ENCODE results near the gene FOXP2. TPM values are rescaled to one million over a fixed set of nuclear protein-coding genes. Genes with fewer than 3 reads are reported as not detected.

The FOXP2 gene
- under 0.01 and 0.53 TPM in 2 replicates for total RNA-seq

GRCh38 chr7:114414156-114415063, at the start of gene FOXP2:
FOXP2 (plus strand) TSS chr7:114414815; CDS start chr7:114426512, 11,697 bp downstream.

Measured in myometrial cell (primary cell).